A549 (cell line): ENCODE results near the gene BPGM. TPM values are rescaled to one million over a fixed set of nuclear protein-coding genes. Genes with fewer than 3 reads are reported as not detected.
"Not testable (repeated sequence)": the region's sequence is repeated elsewhere in the genome, so short reads cannot be mapped to it uniquely, and the experiment has no call there.

ENCODE experiments used
- ATAC-seq, 2 experiments: fragments of 200-7000 bp in 1 of 2; fragments of >200 bp in 1 of 2; cut with Nextera tagmentation in 1 of 2; cut with Tn5 transposase in 1 of 2; 3 replicates each; pipeline versions ENCODE4 v1.8.0 to v1.9.1; 2018 to 2020; ENCODE audit warnings: mild to moderate bottlenecking in 1 of 2, moderate library complexity in 1 of 2
- CTCF ChIA-PET: fragments of 300-600 bp; sonication (Branson Sonifier 250); formaldehyde crosslinking; extraction: SDS; loops from one replicate; lab custom pipeline; 2021; ENCODE audit warnings: antibody characterized with exemption, inconsistent platforms; lab: Yijun Ruan, JAX
- POLR2A ChIA-PET: fragments of 350-600 bp; formaldehyde crosslinking; extraction: SDS; loops from one replicate; lab custom pipeline; 2021; ENCODE audit warnings: antibody characterized with exemption, inconsistent platforms; lab: Yijun Ruan, JAX
- DNase-seq, 2 experiments: peaks; one replicate each; pipeline versions ENCODE4 v3.0.0 to v3.0.0-alpha.2; 2011 to 2016; ENCODE audit warnings: low read depth in 1 of 2, low spot score in 1 of 2
- FAIRE-seq: peaks from 2 replicates; lab custom pipeline; 2011; peaks lifted over from hg19 to GRCh38; lab: Jason Lieb, UNC
- H3K27ac ChIP-seq, 2 experiments: fragments of >200 bp; sonication (Bioruptor Twin); formaldehyde crosslinking; 3 replicates each; pipeline ENCODE4 v1.5.1; 2016 to 2017
- H3K4me1 ChIP-seq: fragments of >200 bp; sonication (Bioruptor Twin); formaldehyde crosslinking; 3 replicates; pipeline ENCODE4 v1.6.1; 2016
- H3K4me2 ChIP-seq: fragments of >200 bp; sonication (Bioruptor Twin); formaldehyde crosslinking; 3 replicates; pipeline ENCODE4 v1.6.1; 2016
- H3K4me3 ChIP-seq: fragments of >200 bp; sonication (Bioruptor Twin); formaldehyde crosslinking; 3 replicates; pipeline ENCODE4 v1.5.1; 2016
- H3K9me3 ChIP-seq: fragments of >200 bp; sonication (Bioruptor Twin); formaldehyde crosslinking; 3 replicates; pipeline ENCODE4 v1.6.1; 2016
- BCL3 ChIP-seq: fragments of >200 bp; sonication (Bioruptor Twin); formaldehyde crosslinking; IDR thresholded peaks from 3 replicates; pipeline ENCODE4 v1.6.1; 2016
- CBX2 ChIP-seq: fragments of 200-600 bp; sonication (generic); IDR thresholded peaks from 2 replicates; pipeline ENCODE4 v1.6.1; 2016; ENCODE audit warnings: low read depth, mild to moderate bottlenecking, borderline replicate concordance
- CBX8 ChIP-seq: fragments of 200-600 bp; sonication (generic); IDR thresholded peaks from 2 replicates; pipeline ENCODE4 v1.6.1; 2016
- CTCF ChIP-seq: fragments of >200 bp; sonication (Bioruptor Twin); formaldehyde crosslinking; IDR thresholded peaks from 3 replicates; pipeline ENCODE4 v1.5.1; 2016
- ELK1 ChIP-seq: fragments of 150-350 bp; IDR thresholded peaks from 2 replicates; pipeline ENCODE4 v1.6.1; 2014; ENCODE audit warnings: low read depth, mild to moderate bottlenecking, low read length
- FOSB ChIP-seq: fragments of 250-450 bp; sonication (Bioruptor Pico); IDR thresholded peaks from 2 replicates; pipeline ENCODE4 v1.5.0; 2020; ENCODE audit warnings: mild to moderate bottlenecking, moderate library complexity
- FOSL2 ChIP-seq, 2 experiments: fragments of 450-650 bp in 1 of 2; fragments of >200 bp in 1 of 2; sonication (Bioruptor Twin) in 1 of 2; formaldehyde crosslinking; IDR thresholded peaks; 2 replicates each; pipeline versions ENCODE4 v1.5.0 to v1.6.1; 2016 to 2020; ENCODE audit warnings: mild to moderate bottlenecking in 1 of 2, moderate library complexity in 1 of 2
- HES2 ChIP-seq: fragments of >200 bp; sonication (Bioruptor Twin); formaldehyde crosslinking; IDR thresholded peaks from 2 replicates; pipeline ENCODE4 v1.6.1; 2016
- HOXA7 ChIP-seq: fragments of 250-450 bp; sonication (Bioruptor Pico); IDR thresholded peaks from 2 replicates; pipeline ENCODE4 v1.5.0; 2020; ENCODE audit warnings: mild to moderate bottlenecking, moderate library complexity
- HOXB5 ChIP-seq: fragments of 250-450 bp; sonication (Bioruptor Pico); IDR thresholded peaks from 2 replicates; pipeline ENCODE4 v1.5.0; 2020; ENCODE audit warnings: mild to moderate bottlenecking, moderate library complexity
- JUNB ChIP-seq: fragments of >200 bp; sonication (Bioruptor Twin); formaldehyde crosslinking; IDR thresholded peaks from 2 replicates; pipeline ENCODE4 v1.6.1; 2016
- KDM1A ChIP-seq: fragments of 200-600 bp; sonication (generic); IDR thresholded peaks from 2 replicates; pipeline ENCODE4 v1.6.1; 2016; ENCODE audit warnings: low read depth, mild to moderate bottlenecking
- KDM5A ChIP-seq: fragments of 200-600 bp; sonication (generic); IDR thresholded peaks from 2 replicates; pipeline ENCODE4 v1.6.1; 2016; ENCODE audit warnings: antibody characterized with exemption, mild to moderate bottlenecking
- POLR2AphosphoS2 ChIP-seq: conservative IDR thresholded peaks from 2 replicates; pipeline ENCODE4 v1.6.1; 2012; ENCODE audit warnings: low read length, improper control_type of control experiment, inconsistent platforms
- RFX5 ChIP-seq: fragments of 450-650 bp; IDR thresholded peaks from 2 replicates; pipeline ENCODE4 v1.7.1; 2014; ENCODE audit warnings: antibody characterized with exemption, mild to moderate bottlenecking, moderate library complexity
- TP53 ChIP-seq: fragments of 250-450 bp; sonication (Bioruptor Pico); IDR thresholded peaks from 2 replicates; pipeline ENCODE4 v1.5.0; 2021; ENCODE audit warnings: mild to moderate bottlenecking, moderate library complexity
- USF2 ChIP-seq: fragments of 450-650 bp; IDR thresholded peaks from 2 replicates; pipeline ENCODE4 v1.6.1; 2014; ENCODE audit warnings: antibody characterized with exemption
- ZFP36 ChIP-seq: fragments of 450-650 bp; IDR thresholded peaks from 2 replicates; pipeline ENCODE4 v1.6.1; 2014; ENCODE audit warnings: borderline replicate concordance; ENCODE audit not compliant: partially characterized antibody
- ZNF302 ChIP-seq: fragments of 250-450 bp; sonication (Bioruptor Pico); IDR thresholded peaks from 2 replicates; pipeline ENCODE4 v1.9.0; 2021; ENCODE audit warnings: inconsistent platforms, mild to moderate bottlenecking, moderate library complexity
- WGBS: methylation state at CpG from one replicate; pipeline ENCODE4 v1.1.6; 2017; ENCODE audit errors: missing lambda C conversion rate; 5-methylcytosine and 5-hydroxymethylcytosine counted together
- polyA plus RNA-seq, 4 experiments: library from polyadenylated mRNA; depleted of rRNA in 3 of 4; stranded (reverse); fragments of >200 nt; fragmentation: RNase III in 1 of 4; extraction: RNeasy Plus Mini Kit Qiagen cat#74134 plus additional on column Dnase treatment in 1 of 4; gene quantifications; 2 replicates in 3 of 4; 3 replicates in 1 of 4; pipeline ENCODE4 v1.2.3, GENCODE V29; 2011 to 2017

BPGM gene
- polyA plus RNA-seq, 2 of the 4 experiments (the other 2 are of a cell fraction), result 19.4 to 28.3 TPM

- CTCF ChIA-PET, result interaction anchor here (1.0 to 2.2 kb wide), 4 partner anchors 24 to 230 kb away, joined by 5 to 9 read pairs (median 6); no protein-coding TSS in a partner anchor
- H3K27ac ChIP-seq, result no peak overlapping the region
- H3K4me3 ChIP-seq, result no peak overlapping the region
- ATAC-seq (no peak), FAIRE-seq (no peak), DNase-seq (no peak)
- WGBS, result 74% methylated on average over 4 of the region's 4 CpGs
- H3K4me2 ChIP-seq, result no peak overlapping the region
- H3K9me3 ChIP-seq, result no peaks in the 10 kb centered on the region
- H3K4me1 ChIP-seq, result peaks cover 8% of the 10 kb centered on the region; the same call in 1 of the 3 replicates
- TF ChIP-seq TP53 (CRISPR knock-in tag), result no peak
- no peak for TF ChIP-seq ELK1
- no peak for TF ChIP-seq JUNB
- TF ChIP-seq FOSB, result no peak
- TF ChIP-seq KDM1A, result no peak
- TF ChIP-seq CTCF, result no peak
- no peak for TF ChIP-seq RFX5
- TF ChIP-seq ZFP36, result no peak
- no peak for TF ChIP-seq HOXA7
- no peak for TF ChIP-seq ZNF302 (CRISPR knock-in tag)
- TF ChIP-seq HOXB5 (CRISPR knock-in tag), result no peak
- no peak for TF ChIP-seq POLR2AphosphoS2
- TF ChIP-seq FOSL2 (IDR thresholded peaks at IDR 0.05), result no peak
- no peak for TF ChIP-seq FOSL2 (CRISPR knock-in tag; IDR thresholded peaks at IDR 0.05)
- TF ChIP-seq CBX2, result no peak
- no peak for TF ChIP-seq CBX8
- TF ChIP-seq USF2, result no peak
- TF ChIP-seq HES2, result no peak
- TF ChIP-seq BCL3, result no peak
- POLR2A ChIA-PET, result no interaction called here
These were observed 16.2 kb downstream of the BPGM start for GRCh38 chr7:134662871-134663205.

GRCh38 chr7:134665045-134665444 is 18.4 kb downstream of the BPGM start:
- ATAC-seq, H3K4me2 ChIP-seq, H3K27ac ChIP-seq, H3K4me3 ChIP-seq, DNase-seq, FAIRE-seq, H3K9me3 ChIP-seq, POLR2A ChIA-PET: not testable (repeated sequence)
- CTCF ChIA-PET, result interaction anchor here (1.2 to 1.6 kb wide), 2 partner anchors 17 to 33 kb away, joined by 4 to 5 read pairs; no protein-coding TSS in a partner anchor
- WGBS, result 0% methylated on average over 1 of the region's 3 CpGs
- H3K4me1 ChIP-seq, result peaks cover 12% of the 10 kb centered on the region

- H3K4me1 ChIP-seq, result peaks cover 16% of the 10 kb centered on the region
- H3K4me3 ChIP-seq, result no peak overlapping the region
- TF ChIP-seq ELK1, result no peak
- no peak for TF ChIP-seq USF2
- TF ChIP-seq KDM5A, result no peak
- TF ChIP-seq ZFP36, result no peak
- TF ChIP-seq HOXA7, result no peak
- no peak for TF ChIP-seq BCL3
- ATAC-seq (no peak), FAIRE-seq (no peak), DNase-seq (no peak)
- H3K4me2 ChIP-seq, result no peak overlapping the region
- H3K27ac ChIP-seq, result no peak overlapping the region
- POLR2A ChIA-PET, result no interaction called here
- CTCF ChIA-PET, result interaction anchor here (1.0 to 2.3 kb wide), 5 partner anchors 18 to 235 kb away, joined by 4 to 10 read pairs (median 5); no protein-coding TSS in a partner anchor
- H3K9me3 ChIP-seq, result no peaks in the 10 kb centered on the region
- WGBS, result 86% methylated on average over 1 of the region's 1 CpG
These were observed 21.2 kb downstream of the BPGM start for GRCh38 chr7:134667899-134668298.
